A673 (cell line): ENCODE measurements around the gene MCM9. TPM values are rescaled to one million over a fixed set of nuclear protein-coding genes. Genes with fewer than 3 reads are reported as not detected.
"Not testable (repeated sequence)": the region's sequence is repeated elsewhere in the genome, so short reads cannot be mapped to it uniquely, and the experiment has no call there.

Experiments
- BruUV-seq: library from RNA; stranded (reverse); fragments of 400-500 nt; replicated peaks from 2 replicates; lab custom pipeline; 2021; lab: Mats Ljungman, UMichigan
- CTCF ChIA-PET: fragments of 300-600 bp; sonication (Branson Sonifier 250); formaldehyde crosslinking; loops from one replicate; lab custom pipeline; 2022; ENCODE audit warnings: antibody characterized with exemption; lab: Charles Lee
- POLR2A ChIA-PET: fragments of 300-600 bp; sonication (Branson Sonifier 250); formaldehyde crosslinking; loops from one replicate; lab custom pipeline; 2022; ENCODE audit warnings: antibody characterized with exemption; ENCODE audit not compliant: low non-redundant PET; lab: Charles Lee
- DNase-seq: peaks from one replicate; pipeline ENCODE4 v3.0.0-alpha.2; 2015; ENCODE audit warnings: low spot score
- H3K27ac ChIP-seq: fragments of 200-600 bp; sonication (generic); 2 replicates; pipeline ENCODE4 v1.5.1; 2016; ENCODE audit warnings: mixed run types, low read depth, mild to moderate bottlenecking, mixed read lengths, antibody characterized with exemption, low read length; ENCODE audit not compliant: poor library complexity, severe bottlenecking
- H3K27me3 ChIP-seq: fragments of 200-600 bp; sonication (generic); replicated peaks from 2 replicates; pipeline ENCODE4 v1.6.1; 2017; ENCODE audit warnings: mixed run types, low read depth, mild to moderate bottlenecking, mixed read lengths, antibody characterized with exemption, low read length; ENCODE audit not compliant: insufficient read depth, poor library complexity
- H3K36me3 ChIP-seq: fragments of 200-600 bp; sonication (generic); 2 replicates; pipeline ENCODE4 v1.6.1; 2016; ENCODE audit warnings: mixed run types, mild to moderate bottlenecking, mixed read lengths, antibody characterized with exemption, low read length; ENCODE audit not compliant: insufficient read depth, poor library complexity, severe bottlenecking
- H3K4me1 ChIP-seq: fragments of 200-600 bp; sonication (generic); 2 replicates; pipeline ENCODE4 v1.6.1; 2017; ENCODE audit warnings: mixed run types, mild to moderate bottlenecking, mixed read lengths, antibody characterized with exemption, low read length; ENCODE audit not compliant: insufficient read depth, poor library complexity, severe bottlenecking
- H3K4me3 ChIP-seq: fragments of 200-600 bp; sonication (generic); 2 replicates; pipeline ENCODE4 v1.5.1; 2016; ENCODE audit warnings: low read depth, mixed run types, mild to moderate bottlenecking, mixed read lengths, low read length; ENCODE audit not compliant: poor library complexity, severe bottlenecking
- H3K9me3 ChIP-seq: fragments of 200-600 bp; sonication (generic); 2 replicates; pipeline ENCODE4 v1.6.1; 2016; ENCODE audit warnings: mixed run types, low read depth, mild to moderate bottlenecking, mixed read lengths, antibody characterized with exemption, low read length; ENCODE audit not compliant: poor library complexity, severe bottlenecking
- EZH2 ChIP-seq: fragments of 200-600 bp; sonication (generic); IDR thresholded peaks from 2 replicates; pipeline ENCODE4 v1.6.1; 2017; ENCODE audit warnings: borderline replicate concordance, low read depth, mild to moderate bottlenecking, mixed read lengths, antibody characterized with exemption, low read length; ENCODE audit not compliant: poor library complexity, severe bottlenecking
- intact Hi-C: fragments of 100-400 bp; cut with micrococcal nuclease; formaldehyde crosslinking; loops from one replicate; pipeline ENCODE4 v1.10.0; 2022; ENCODE audit not compliant: unreplicated experiment
- total RNA-seq: library from RNA; stranded (reverse); gene quantifications from 2 replicates; pipeline ENCODE4 v1.2.3, GENCODE V29; 2021
- TF ChIP-seq, protein P1 (sequence below): fragments of 300-800, 200-600 bp; sonication (generic); conservative IDR thresholded peaks from 2 replicates; pipeline ENCODE4 v1.5.1; 2017; ENCODE audit warnings: low read depth, mild to moderate bottlenecking, antibody characterized with exemption, low read length, moderate library complexity, mixed read lengths

MCM9 gene
- total RNA-seq, 1 experiment from 2014 or later: 16.9 TPM

DNA sequence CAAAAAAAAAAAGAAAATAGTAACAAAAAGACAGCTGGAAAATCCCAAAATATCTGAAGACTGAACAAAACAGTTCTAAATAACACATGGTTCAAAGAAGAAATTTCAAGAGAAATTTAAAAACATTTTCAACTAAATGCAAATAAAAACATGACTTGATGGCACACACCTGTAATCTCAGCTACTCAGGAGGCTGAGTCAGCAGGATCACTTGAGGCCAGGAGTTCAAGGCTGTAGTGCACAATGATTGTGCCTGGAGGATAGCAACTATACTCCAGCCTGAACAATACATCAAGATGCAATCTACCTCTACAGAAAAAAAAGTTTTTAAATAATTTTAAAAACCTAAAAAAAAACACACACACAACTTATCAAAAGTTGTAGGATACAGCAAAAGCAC, 62.6 kb downstream of the MCM9 start:
- intact Hi-C loops: no loop called here
- TF ChIP-seq, protein P1, sequence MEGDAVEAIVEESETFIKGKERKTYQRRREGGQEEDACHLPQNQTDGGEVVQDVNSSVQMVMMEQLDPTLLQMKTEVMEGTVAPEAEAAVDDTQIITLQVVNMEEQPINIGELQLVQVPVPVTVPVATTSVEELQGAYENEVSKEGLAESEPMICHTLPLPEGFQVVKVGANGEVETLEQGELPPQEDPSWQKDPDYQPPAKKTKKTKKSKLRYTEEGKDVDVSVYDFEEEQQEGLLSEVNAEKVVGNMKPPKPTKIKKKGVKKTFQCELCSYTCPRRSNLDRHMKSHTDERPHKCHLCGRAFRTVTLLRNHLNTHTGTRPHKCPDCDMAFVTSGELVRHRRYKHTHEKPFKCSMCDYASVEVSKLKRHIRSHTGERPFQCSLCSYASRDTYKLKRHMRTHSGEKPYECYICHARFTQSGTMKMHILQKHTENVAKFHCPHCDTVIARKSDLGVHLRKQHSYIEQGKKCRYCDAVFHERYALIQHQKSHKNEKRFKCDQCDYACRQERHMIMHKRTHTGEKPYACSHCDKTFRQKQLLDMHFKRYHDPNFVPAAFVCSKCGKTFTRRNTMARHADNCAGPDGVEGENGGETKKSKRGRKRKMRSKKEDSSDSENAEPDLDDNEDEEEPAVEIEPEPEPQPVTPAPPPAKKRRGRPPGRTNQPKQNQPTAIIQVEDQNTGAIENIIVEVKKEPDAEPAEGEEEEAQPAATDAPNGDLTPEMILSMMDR: no peak
- TF ChIP-seq EZH2: no peak
- no peaks in the 10 kb centered on the region for H3K36me3 ChIP-seq
- no peak for DNase-seq
- H3K27me3 ChIP-seq: no peaks in the 10 kb centered on the region
- H3K4me3 ChIP-seq: no peak overlapping the region
- no peaks in the 10 kb centered on the region for H3K9me3 ChIP-seq
- H3K4me1 ChIP-seq: no peaks in the 10 kb centered on the region
- H3K27ac ChIP-seq: no peak overlapping the region
- BruUV-seq: no TSS peak
- POLR2A ChIA-PET: no interaction called here
- CTCF ChIA-PET: no interaction called here

DNA sequence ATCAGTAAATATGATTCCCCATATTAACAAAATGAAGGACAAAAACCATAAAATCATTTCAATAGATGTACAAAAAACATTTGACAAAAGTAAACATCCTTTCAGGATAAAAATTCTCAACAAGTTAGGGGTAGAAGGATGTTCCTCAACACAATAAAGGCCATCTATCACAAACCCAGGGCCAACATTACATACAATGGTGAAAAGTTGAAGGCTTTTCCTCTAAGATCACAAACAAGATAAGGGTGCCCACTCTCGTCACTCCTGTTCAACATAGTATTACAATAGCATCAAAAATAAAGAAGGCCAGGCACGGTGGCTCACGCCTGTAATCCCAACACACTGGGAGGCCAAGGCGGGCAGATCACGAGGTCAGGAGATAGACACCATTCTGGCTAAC, 63.6 kb downstream of the MCM9 start:
- ChIA-PET POLR2A (no interaction called here), CTCF (no interaction called here)
- TF ChIP-seq EZH2: no peak
- no peaks in the 10 kb centered on the region for H3K36me3 ChIP-seq
- no peaks in the 10 kb centered on the region for H3K9me3 ChIP-seq
- no peak for DNase-seq
- intact Hi-C loops: no loop called here
- H3K27ac ChIP-seq: no peak overlapping the region
- no peak overlapping the region for H3K4me3 ChIP-seq
- no peaks in the 10 kb centered on the region for H3K27me3 ChIP-seq
- H3K4me1 ChIP-seq: no peaks in the 10 kb centered on the region
- BruUV-seq: no TSS peak

DNA sequence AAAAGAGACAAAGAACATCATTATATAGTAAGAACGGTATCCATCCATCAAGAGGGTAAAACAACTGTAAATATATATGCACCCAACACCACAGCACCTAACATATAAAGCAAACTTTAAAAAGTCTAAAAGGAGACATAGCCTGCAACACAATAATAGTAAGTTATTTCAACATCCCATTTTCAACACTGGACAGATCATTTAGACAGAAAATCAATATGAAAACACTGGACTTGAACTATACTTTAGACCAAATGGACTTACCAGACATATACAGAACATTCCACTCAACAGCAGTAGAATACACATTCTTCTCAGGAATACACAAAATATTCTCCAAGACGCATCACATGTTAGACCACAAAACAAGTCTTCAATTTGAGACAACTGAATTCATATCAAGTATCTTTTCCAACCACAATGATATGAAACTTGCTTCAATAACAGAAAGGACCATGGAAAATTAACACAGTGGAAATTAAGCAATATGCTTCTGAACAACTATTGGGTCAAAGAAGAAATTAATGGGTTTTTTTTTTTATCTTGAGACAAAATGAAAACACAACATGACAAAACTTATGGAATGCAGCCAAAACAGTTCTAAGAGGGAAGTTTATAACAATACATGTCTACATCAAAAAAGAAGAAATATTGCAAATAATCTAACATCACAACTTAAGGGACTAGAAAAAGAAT, 64.9 kb downstream of the MCM9 start:
- TF ChIP-seq EZH2: no peak
- TF ChIP-seq, protein P1: no peak
- H3K36me3 ChIP-seq: no peaks in the 10 kb centered on the region
- H3K27ac ChIP-seq: no peak overlapping the region
- intact Hi-C loops: no loop called here
- no peak overlapping the region for H3K4me3 ChIP-seq
- no peak for DNase-seq
- no TSS peak for BruUV-seq
- H3K4me1 ChIP-seq: no peaks in the 10 kb centered on the region
- H3K9me3 ChIP-seq: no peaks in the 10 kb centered on the region
- POLR2A ChIA-PET: no interaction called here
- CTCF ChIA-PET: no interaction called here
- H3K27me3 ChIP-seq: no peaks in the 10 kb centered on the region

DNA sequence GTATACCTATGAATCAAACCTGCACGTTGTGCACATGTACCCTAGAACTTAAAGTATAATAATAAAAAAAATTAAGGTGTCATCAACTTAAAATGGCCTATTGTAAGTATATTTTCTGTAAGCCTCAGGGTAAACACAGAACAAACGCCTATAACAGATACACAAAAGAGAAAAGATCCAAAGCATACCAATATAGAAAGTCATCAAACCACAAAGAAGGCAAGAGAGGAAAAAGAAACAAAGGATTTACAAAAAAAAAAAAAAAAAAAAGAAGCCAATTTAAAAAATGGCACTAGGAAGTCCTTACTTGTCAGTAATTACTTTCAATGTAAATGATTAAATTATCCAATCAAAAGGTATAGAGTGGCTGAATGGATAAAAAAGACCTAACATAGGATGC, 65.6 kb downstream of the MCM9 start:
- no peaks in the 10 kb centered on the region for H3K27me3 ChIP-seq
- intact Hi-C loops: no loop called here
- no peaks in the 10 kb centered on the region for H3K9me3 ChIP-seq
- POLR2A ChIA-PET: no interaction called here
- H3K36me3 ChIP-seq: no peaks in the 10 kb centered on the region
- DNase-seq: no peak
- CTCF ChIA-PET: no interaction called here
- H3K4me3 ChIP-seq: no peak overlapping the region
- no TSS peak for BruUV-seq
- H3K4me1 ChIP-seq: no peaks in the 10 kb centered on the region
- no peak for TF ChIP-seq EZH2
- TF ChIP-seq, protein P1: no peak
- H3K27ac ChIP-seq: no peak overlapping the region

DNA sequence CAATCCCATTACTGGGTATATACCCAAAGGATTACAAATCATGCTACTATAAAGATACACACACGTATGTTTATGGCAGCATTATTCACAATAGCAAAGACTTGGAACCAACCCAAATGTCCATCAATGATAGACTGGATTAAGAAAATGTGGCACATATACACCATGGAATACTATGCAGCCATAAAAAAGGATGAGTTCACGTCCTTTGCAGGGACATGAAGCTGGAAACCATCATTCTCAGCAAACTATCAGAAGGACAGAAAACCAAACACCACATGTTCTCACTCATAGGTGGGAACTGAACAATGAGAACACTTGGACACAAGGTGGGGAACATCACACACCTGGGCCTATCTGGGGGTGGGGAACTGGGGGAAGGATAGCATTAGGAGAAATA, 66.1 kb downstream of the MCM9 start:
- BruUV-seq, H3K36me3 ChIP-seq, H3K9me3 ChIP-seq, H3K4me3 ChIP-seq, H3K27me3 ChIP-seq, DNase-seq, POLR2A ChIA-PET, CTCF ChIA-PET, H3K4me1 ChIP-seq, intact Hi-C loops, H3K27ac ChIP-seq: not testable (repeated sequence)
